ENCODE measurements around the gene HMCN2. TPM values are rescaled to one million over a fixed set of nuclear protein-coding genes. Genes with fewer than 3 reads are reported as not detected.
"Not testable (repeated sequence)": the region's sequence is repeated elsewhere in the genome, so short reads cannot be mapped to it uniquely, and the experiment has no call there.

Gene HMCN2
- total and polyA plus RNA-seq, 8 donors = 0.41 to 5.3 (median 0.76) TPM

- Histone ChIP-seq H3K27me3 (no peaks in the 10 kb centered on the region), H3K27ac (no peak overlapping the region), H3K36me3 (no peaks in the 10 kb centered on the region), H3K4me3 (no peak overlapping the region), H3K4me1 (no peaks in the 10 kb centered on the region), H3K9me3 (no peaks in the 10 kb centered on the region)
- intact Hi-C loops (cut with DNase I) = no loop called here
- no peak for ATAC-seq
- no peak for TF ChIP-seq CTCF (IDR thresholded peaks at IDR 0.05)
- FAIRE-seq = no peak
- DNase-seq = no peak
- WGBS, 2 donors = 65 to 77% methylated on average over 17 of the region's 17 CpGs
Observed at GRCh38 chr9:130398487-130399240, 133.1 kb downstream of the HMCN2 start.

- TF ChIP-seq CTCF (IDR thresholded peaks at IDR 0.05) = no peak
Observed at GRCh38 chr9:130399768-130400167, 134.2 kb downstream of the HMCN2 start.

GRCh38 chr9:130400870-130401269 lies 135.3 kb downstream of the HMCN2 start:
- Histone ChIP-seq H3K36me3 (no peaks in the 10 kb centered on the region), H3K4me3 (no peak overlapping the region), H3K9me3 (no peaks in the 10 kb centered on the region), H3K27ac (no peak overlapping the region), H3K4me1 (no peaks in the 10 kb centered on the region), H3K27me3 (no peaks in the 10 kb centered on the region)
- DNase-seq (no peak), FAIRE-seq (no peak), ATAC-seq (no peak)
- intact Hi-C loops (cut with DNase I) = no loop called here
- TF ChIP-seq CTCF (IDR thresholded peaks at IDR 0.05) = no peak
- whole genome bisulfite sequencing, 2 donors = 82 to 86% methylated on average over 8 of the region's 8 CpGs

More at GRCh38 chr9:130399768-130400167, 134.2 kb downstream of the HMCN2 start:
- DNase-seq (no peak), FAIRE-seq (no peak), ATAC-seq (no peak)
- no peaks in the 10 kb centered on the region for H3K27me3 ChIP-seq
- WGBS, 2 donors = 60 to 61% methylated on average over 8 of the region's 8 CpGs
- no peak overlapping the region for H3K4me3 ChIP-seq
- no peaks in the 10 kb centered on the region for H3K9me3 ChIP-seq
- H3K4me1 ChIP-seq = no peaks in the 10 kb centered on the region
- H3K36me3 ChIP-seq = no peaks in the 10 kb centered on the region
- H3K27ac ChIP-seq = no peak overlapping the region
- intact Hi-C loops (cut with DNase I) = no loop called here

DNA sequence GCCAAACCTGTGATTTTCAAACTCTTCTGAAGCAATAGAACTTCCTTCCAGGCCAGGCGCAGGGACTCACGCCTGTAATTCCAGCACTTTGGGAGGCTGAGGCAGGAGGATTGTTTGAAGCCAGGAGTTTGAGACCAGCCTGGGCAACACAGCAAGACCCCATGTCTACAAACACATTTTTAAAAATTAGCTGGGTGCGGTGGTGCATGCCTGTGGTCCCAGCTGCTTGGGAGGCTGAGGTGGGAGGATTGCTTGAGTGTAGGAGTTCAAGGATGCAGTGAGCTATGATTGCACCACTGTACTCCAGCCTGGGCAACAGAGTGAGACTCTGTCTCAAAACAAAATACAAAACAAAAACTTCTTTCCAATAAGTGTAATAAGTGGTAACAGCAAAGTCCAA lies 136.2 kb downstream of the HMCN2 start:
- H3K27ac ChIP-seq; intact Hi-C loops (cut with DNase I); ATAC-seq; H3K36me3 ChIP-seq; FAIRE-seq; DNase-seq; H3K27me3 ChIP-seq; H3K4me3 ChIP-seq; H3K9me3 ChIP-seq; H3K4me1 ChIP-seq: not testable (repeated sequence)
- WGBS, 2 donors = 79 to 83% methylated on average over 3 of the region's 3 CpGs

DNA sequence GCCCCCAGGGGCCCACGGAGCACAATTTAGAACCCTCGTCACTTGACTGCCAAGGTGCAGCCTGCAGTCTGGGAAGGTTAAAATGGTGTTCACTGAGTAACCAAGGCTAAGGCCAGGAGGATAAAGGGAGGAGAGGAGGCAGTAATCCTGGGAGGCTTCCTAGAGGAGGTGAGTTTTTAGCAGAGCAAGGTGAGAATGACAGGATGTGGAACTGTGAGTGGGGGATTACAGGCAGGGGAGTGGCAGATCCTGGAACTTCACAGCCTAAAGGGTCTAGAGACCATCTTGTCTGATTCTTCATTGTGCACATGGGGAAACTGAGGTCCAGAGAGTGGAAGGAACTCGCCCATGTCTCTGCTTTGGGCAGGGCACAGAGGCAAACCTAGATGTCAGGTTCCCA lies 136.7 kb downstream of the HMCN2 start:
- Histone ChIP-seq H3K9me3 (no peaks in the 10 kb centered on the region), H3K27ac (no peak overlapping the region), H3K27me3 (no peaks in the 10 kb centered on the region), H3K36me3 (no peaks in the 10 kb centered on the region), H3K4me1 (no peaks in the 10 kb centered on the region), H3K4me3 (no peak overlapping the region)
- DNase-seq = no peak
- no peak for ATAC-seq
- no peak for FAIRE-seq
- WGBS, 2 donors = 82 to 88% methylated on average over 3 of the region's 3 CpGs
- TF ChIP-seq CTCF (IDR thresholded peaks at IDR 0.05) = no peak
- intact Hi-C loops (cut with DNase I) = no loop called here
